Activated T-helper 9 cell treated with anti-CD3 and anti-CD28 coated beads, Interleukin-2, amount 50 U/mL, for 16 hours (primary cell): ENCODE measurements around the gene APOBEC3B.
A peak's percentile ranks its signal among the peaks of the same experiment; 100 is the strongest.
"Not testable (repeated sequence)": the region's sequence is repeated elsewhere in the genome, so short reads cannot be mapped to it uniquely, and the experiment has no call there.

ENCODE experiments used
- DNase-seq: peaks from one replicate; pipeline ENCODE4 v3.0.0-alpha.2; 2020; ENCODE audit warnings: low read depth

APOBEC3B gene

DNA sequence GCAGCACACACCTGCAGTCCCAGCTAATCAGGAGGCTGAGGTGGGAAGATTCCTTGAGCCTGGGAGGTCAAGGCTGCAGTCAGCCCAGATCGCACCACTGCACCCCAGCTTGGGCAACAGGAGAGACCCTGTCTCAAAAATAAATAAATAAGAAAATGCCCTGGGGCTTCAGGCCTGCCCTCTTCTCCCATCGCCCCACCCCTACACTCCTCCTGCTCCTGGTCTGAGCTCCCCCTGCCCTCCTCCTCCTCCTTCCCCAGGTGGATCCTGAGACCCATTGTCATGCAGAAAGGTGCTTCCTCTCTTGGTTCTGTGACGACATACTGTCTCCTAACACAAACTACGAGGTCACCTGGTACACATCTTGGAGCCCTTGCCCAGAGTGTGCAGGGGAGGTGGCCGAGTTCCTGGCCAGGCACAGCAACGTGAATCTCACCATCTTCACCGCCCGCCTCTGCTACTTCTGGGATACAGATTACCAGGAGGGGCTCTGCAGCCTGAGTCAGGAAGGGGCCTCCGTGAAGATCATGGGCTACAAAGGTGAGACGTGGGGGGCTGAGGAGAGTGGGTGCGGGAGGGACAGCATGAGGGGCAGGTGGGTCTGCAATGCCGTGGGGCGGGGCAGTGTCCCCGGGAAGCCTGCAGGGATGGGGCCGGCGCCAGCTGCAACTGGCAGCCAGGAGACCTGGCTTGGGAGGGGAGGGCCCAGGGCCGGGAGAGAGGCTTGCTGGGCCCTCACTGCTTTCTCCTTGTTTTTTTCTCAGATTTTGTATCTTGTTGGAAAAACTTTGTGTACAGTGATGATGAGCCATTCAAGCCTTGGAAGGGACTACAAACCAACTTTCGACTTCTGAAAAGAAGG lies 49.5 kb downstream of the APOBEC3B start:
- DNase-seq = not testable (repeated sequence)

DNA sequence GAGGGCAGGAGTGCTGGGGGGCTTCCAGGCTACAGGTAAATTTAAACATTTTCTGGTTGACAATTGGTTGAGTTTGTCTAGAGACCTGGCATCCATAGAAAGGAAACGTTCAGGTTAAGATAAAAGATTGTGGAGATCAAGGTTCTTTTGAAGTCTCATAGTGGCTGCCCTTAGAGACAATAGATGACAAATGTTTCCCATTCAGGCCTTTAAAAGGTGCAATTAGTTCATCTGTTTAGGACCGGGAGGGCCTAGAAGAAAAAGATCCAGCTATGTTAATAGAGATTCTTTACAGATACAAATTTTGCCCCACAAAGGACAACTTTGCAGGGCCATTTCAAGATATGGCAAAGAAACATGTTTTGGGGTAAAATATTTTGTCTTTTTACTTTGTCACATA lies 54.9 kb downstream of the APOBEC3B start:
- DNase-seq = not testable (repeated sequence)

DNA sequence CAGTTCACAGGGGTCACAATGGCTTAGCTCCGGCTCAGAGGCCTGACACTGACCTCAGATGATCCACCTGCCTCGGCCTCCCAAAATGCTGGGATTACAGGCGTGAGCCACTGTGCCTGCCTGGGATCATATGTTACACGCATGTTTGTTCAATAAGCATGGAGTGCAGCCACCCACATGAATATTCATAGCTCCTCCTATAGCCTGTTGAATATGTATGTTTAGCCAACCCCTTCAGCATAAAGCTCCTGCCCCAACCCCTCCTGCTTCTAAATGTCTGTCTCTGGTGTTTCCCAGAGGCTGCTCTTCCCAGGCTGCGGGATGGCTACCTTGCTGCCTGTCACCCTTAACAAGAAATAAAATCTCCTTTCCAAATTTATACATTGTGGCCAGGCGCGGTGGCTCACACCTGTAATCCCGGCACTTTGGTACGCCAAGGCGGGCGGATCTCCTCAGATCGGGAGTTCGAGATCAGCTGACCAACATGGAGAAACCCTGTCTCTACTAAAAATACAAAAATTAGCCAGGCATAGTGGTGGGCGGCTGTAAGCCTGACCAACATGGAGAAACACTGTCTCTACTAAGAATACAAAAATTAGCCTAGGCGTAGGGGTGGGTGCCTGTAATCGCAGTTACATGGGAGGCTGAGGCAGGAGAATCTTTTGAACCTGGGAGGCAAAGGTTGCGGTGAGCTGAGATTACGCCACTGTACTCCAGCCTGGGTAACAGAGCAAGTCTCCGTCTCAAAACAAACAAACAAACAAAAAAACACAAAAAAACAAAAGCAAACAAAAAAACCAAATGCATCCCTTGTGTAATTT lies 57.4 kb downstream of the APOBEC3B start:
- no peak for DNase-seq

DNA sequence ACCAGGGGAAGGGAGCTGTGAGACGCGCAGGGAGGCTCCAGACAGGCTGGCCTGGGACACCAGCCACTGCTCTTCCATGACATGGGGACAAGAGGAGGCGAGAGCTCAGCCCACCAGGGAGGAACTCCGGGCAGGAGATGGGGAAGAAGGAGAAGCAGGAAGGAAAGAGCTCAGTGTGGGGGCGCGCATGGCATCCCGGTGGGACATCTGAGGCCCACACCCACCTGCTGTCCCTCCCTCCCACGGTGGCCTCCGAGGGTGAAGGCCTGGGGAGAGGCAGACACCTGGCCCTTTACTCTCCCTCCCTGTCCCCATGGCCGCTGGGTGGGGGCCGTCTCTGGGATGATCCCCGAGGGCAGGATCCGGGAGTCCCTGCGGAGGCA lies 58.0 kb downstream of the APOBEC3B start:
- DNase-seq = not testable (repeated sequence)

DNA sequence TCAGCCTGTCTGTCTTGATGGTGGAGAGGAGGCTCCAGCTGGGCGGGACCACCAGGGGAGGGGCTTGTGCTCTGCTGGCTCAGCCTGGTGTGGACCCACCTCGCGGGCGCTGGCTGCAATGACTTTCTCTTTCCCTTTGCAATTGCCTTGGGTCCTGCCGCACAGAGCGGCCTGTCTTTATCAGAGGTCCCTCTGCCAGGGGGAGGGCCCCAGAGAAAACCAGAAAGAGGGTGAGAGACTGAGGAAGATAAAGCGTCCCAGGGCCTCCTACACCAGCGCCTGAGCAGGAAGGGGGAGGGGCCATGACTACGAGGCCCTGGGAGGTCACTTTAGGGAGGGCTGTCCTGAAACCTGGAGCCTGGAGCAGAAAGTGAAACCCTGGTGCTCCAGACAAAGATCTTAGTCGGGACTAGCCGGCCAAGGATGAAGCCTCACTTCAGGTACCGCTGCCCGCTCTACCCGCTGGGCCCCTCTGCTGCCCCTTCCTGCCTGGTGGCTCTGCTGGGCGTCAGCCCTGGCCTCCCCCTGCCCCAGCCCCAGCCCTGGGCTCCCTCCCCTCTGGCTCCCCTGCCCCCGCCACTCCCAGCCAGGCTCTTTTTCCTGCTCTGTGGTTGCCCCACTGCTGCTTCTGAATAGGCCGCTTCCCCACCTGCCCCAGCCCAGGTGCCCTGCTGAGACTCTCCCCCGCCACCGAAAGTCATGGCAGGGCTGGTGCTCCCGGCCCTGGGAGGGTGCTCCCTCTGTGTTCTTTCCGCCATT lies 58.6 kb downstream of the APOBEC3B start, which contains the start of gene APOBEC3F:
APOBEC3F (plus strand) TSS at position 327 of the 759 bp plus-strand sequence; CDS start at position 424, 97 bp downstream.
- peak; percentile 60 for DNase-seq

DNA sequence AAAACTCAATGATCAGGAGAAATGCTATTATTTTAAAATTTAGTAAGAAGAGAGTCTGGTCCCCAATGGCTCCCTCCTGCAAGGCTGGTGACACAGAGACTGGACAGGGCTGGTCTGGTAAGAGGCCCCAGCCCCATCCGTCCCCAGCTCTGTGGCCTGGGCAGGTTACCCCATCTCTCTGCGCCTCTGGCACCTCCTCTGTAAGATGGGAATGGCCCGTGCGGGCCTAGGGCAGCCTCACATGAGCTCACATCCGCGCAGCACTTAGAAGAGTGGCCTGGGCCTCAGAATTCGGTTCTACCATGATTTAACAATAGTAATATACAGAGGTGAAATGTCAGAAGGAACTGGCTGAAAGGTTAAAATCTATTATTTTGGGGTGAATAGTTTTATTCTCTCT lies 59.8 kb downstream of the APOBEC3B start:
- no peak for DNase-seq
